ENCODE results near the gene NTN3.

The NTN3 gene

DNA sequence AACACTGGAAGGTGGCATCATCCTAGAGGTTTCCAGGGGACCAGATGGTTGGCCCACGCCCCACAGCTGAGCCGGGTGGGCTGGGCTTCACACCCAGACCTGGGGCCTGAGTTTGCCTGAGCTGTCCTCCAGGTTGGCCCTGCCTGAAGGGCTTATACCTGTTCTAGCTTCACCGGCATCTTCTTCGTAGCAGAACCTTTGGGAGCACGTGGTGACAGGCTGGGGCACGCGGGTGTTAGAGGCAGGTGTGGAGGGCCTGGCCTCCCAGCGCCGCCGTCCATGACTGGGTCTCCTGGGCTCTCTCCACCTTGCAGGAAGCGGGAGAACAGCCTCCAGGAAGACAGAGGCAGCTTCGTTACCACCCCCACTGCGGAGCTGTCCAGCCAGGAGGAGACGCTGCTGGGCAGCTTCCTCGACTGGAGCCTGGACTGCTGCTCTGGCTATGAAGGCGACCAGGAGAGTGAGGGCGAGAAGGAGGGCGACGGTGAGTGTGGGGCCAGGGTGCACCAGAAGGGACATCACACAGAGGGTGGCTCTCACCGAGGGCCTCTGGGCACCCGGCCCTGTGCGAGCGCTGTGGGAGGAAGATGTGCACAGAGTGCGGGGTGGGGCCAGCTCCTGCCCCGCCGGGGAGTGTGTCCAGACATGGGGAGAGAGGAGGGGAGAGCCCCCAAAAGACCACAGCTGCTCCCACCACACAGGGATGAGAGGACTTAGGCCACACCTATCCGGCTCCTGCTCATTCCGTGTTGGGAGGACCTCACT is 15.8 kb upstream of the NTN3 start:
- TF ChIP-seq, protein P1, sequence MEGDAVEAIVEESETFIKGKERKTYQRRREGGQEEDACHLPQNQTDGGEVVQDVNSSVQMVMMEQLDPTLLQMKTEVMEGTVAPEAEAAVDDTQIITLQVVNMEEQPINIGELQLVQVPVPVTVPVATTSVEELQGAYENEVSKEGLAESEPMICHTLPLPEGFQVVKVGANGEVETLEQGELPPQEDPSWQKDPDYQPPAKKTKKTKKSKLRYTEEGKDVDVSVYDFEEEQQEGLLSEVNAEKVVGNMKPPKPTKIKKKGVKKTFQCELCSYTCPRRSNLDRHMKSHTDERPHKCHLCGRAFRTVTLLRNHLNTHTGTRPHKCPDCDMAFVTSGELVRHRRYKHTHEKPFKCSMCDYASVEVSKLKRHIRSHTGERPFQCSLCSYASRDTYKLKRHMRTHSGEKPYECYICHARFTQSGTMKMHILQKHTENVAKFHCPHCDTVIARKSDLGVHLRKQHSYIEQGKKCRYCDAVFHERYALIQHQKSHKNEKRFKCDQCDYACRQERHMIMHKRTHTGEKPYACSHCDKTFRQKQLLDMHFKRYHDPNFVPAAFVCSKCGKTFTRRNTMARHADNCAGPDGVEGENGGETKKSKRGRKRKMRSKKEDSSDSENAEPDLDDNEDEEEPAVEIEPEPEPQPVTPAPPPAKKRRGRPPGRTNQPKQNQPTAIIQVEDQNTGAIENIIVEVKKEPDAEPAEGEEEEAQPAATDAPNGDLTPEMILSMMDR (IDR thresholded peaks at IDR 0.05; ENCODE audit: insufficient read depth, low read depth, low read length, missing control alignments): no peak
- no peak for DNase-seq (ENCODE audit: low read depth)
- H3K4me3 ChIP-seq (ENCODE audit: low read depth, low read length): no peak overlapping the region

DNA sequence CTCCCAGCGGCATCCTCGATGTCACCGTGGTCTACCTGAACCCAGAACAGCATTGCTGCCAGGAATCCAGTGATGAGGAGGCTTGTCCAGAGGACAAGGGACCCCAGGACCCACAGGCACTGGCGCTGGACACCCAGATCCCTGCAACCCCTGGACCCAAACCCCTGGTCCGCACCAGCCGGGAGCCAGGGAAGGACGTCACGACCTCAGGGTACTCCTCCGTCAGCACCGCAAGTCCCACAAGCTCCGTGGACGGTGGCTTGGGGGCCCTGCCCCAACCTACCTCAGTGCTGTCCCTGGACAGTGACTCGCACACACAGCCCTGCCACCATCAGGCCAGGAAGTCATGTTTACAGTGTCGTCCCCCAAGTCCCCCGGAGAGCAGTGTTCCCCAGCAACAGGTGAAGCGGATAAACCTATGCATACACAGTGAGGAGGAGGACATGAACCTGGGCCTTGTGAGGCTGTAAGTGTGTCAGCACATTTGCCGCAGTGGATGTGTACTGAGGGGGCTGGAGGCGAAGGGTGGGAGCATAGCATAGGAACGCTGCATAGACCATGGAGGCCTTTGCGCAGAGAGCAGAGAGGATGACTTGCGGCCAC is 14.4 kb upstream of the NTN3 start:
- TF ChIP-seq, protein P1 (IDR thresholded peaks at IDR 0.05; ENCODE audit: insufficient read depth, low read depth, low read length, missing control alignments): no peak
- DNase-seq (ENCODE audit: low read depth): no peak
- no peak overlapping the region for H3K4me3 ChIP-seq (ENCODE audit: low read depth, low read length)

DNA sequence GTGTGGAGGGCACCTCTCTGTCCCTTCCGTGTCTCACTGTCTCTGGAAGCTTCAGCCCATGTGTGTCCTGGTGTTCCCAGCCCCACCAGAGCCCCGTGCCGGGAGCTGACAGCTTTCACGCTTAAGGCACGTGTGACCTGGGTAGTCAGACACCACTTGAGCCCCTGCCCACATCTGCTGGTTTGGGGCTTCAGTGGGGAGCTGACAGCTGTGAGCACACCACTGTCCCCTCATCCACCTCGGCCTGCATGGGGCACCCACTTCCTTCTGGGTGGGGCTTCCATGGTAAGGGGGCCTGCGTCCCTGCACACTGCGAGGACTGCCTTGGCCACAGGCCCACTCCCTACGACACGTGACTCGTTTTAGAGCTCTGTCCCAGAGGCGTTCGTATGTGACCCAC is 13.8 kb upstream of the NTN3 start:
- TF ChIP-seq, protein P1 (IDR thresholded peaks at IDR 0.05; ENCODE audit: insufficient read depth, low read depth, low read length, missing control alignments): no peak
- no peak overlapping the region for H3K4me3 ChIP-seq (ENCODE audit: low read depth, low read length)
- DNase-seq (ENCODE audit: low read depth): no peak

DNA sequence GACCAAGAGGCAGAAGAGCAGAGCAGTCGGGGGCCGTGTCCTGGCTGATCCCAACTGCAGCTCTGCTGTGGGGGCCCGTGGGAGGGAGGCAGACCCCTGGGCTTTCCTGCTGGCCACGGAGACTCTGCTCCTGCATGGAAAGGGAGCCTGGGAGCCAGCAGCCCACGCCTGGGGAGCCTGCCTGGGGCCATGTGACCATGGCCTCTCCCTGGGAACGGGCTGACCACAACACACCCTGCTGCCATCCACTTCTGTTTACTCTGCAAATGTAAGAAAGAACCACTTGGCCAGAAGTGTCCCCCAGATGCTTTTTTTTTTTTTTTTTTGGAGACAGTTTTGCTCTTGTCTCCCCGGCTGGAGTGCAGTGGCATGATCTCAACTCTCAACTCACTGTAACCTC is 13.2 kb upstream of the NTN3 start:
- H3K4me3 ChIP-seq (ENCODE audit: low read depth, low read length): no peak overlapping the region
- no peak for DNase-seq (ENCODE audit: low read depth)
- TF ChIP-seq, protein P1 (IDR thresholded peaks at IDR 0.05; ENCODE audit: insufficient read depth, low read depth, low read length, missing control alignments): no peak

DNA sequence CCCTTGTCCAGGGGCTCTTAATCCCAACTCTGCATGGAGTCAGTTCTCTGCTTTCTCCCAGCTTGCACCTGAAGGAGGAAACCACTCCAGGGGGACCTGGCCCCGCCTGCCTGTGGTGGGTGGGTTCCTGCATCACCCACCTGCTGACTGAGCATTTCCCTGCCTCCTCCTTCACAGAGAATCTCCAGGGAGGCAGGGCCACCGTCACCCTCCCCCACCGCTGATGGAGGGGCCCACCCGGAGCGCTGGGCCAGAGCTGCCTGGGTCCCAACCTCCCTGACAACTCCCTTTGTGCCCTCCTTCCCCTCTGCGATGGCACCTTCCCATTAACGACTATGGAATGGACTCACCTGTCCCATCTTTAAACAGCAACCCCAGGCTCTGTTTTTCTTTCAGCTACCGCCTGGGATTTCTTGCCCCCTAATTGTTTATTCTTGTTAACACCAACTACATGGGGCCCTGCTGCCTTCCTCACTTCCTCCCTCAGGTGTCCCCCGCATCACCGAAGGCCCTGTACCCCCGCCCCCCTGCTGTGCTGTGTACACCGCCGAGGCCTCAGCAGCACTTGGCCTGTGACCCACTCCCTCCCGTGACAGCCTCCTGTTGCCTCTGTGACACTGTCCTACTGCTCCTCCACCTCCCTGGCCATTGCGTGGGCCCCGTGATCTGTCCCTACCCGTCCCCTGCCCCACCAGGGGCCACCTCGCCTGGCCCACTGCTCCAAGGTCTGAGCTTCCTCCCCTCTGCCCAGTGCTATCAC is 12.0 kb upstream of the NTN3 start:
- TF ChIP-seq, protein P1 (IDR thresholded peaks at IDR 0.05; ENCODE audit: insufficient read depth, low read depth, low read length, missing control alignments): no peak
- peak overlapping the region; percentile 58 for H3K4me3 ChIP-seq (ENCODE audit: low read depth, low read length)
- no peak for DNase-seq (ENCODE audit: low read depth)

DNA sequence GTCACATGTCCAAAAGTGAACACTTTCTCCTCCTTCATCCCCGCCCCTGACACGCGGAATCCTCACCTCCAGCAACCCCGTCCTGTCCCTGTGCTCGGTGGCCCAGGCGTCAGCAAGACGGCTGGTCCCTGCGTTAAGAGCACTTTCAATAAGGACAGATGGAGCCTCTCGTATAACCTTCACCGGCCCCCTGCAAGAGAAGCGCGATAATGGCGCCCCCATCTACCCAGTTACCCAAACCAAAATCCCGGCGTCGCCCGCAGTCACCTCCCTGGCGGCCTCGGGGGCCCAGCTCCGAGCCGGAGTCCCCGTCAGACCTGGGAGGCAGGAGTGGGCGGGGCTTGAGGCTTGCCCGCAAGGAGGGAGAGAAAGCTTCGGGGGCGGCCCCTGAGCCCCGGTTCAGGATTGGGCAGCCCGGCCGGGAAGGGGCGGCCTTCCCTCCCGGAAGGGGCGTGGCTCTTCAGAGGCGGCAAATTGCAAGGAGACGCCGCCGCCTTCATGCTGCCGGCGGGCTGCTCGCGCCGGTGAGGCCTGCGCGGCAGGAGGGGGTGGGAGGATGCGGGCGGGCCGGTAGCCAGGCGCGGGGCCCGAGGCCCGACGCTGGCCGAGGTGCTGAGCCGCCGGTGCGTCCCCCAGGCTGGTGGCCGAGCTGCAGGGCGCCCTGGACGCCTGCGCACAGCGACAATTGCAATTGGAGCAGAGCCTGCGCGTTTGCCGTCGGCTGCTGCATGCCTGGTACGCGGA is 11.3 kb upstream of the NTN3 start, which contains the start of gene TEDC2:
Gene TEDC2 (plus strand): TSS at position 463 of the 744 bp plus-strand sequence. CDS start 36 bp downstream, at position 499.
- peak; percentile 97 for DNase-seq (ENCODE audit: low read depth)
- TF ChIP-seq, protein P1 (IDR thresholded peaks at IDR 0.05; ENCODE audit: insufficient read depth, low read depth, low read length, missing control alignments): no peak
- peak within 1 kb of the TSS; percentile 58 for H3K4me3 ChIP-seq (ENCODE audit: low read depth, low read length)
